ENCODE results near the gene GEN1.

DNA sequence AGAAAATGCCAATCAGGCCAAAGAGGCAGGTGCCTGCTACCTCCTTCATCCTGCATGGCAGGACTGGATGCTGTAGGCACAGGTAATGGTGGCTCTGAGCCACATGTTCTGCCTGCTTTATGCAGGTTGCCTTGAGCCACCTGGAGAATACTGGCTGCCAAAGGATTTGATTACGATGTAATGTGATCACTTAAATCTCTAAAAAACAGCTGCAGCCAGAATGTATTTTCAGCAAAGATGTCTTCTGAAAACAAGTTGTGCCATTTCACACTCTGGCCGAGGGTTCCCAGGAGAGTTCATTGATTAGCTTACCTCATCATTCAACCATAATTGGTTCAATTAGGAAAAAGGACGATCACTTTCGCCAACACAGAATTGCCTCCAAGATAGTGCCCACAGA is 44.4 kb downstream of the GEN1 start:
- TF ChIP-seq, protein P1, sequence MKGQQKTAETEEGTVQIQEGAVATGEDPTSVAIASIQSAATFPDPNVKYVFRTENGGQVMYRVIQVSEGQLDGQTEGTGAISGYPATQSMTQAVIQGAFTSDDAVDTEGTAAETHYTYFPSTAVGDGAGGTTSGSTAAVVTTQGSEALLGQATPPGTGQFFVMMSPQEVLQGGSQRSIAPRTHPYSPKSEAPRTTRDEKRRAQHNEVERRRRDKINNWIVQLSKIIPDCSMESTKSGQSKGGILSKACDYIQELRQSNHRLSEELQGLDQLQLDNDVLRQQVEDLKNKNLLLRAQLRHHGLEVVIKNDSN (IDR thresholded peaks at IDR 0.05): no peak
- TF ChIP-seq RAD21 (IDR thresholded peaks at IDR 0.05; ENCODE audit: low read depth): no peak
- TF ChIP-seq, protein P2, sequence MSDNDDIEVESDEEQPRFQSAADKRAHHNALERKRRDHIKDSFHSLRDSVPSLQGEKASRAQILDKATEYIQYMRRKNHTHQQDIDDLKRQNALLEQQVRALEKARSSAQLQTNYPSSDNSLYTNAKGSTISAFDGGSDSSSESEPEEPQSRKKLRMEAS (IDR thresholded peaks at IDR 0.05): no peak
- TF ChIP-seq EP300 (IDR thresholded peaks at IDR 0.05; ENCODE audit: borderline replicate concordance): no peak
- TF ChIP-seq TCF12 (IDR thresholded peaks at IDR 0.05; ENCODE audit: low read depth): no peak
- no peak for TF ChIP-seq TEAD4 (IDR thresholded peaks at IDR 0.05)
- TF ChIP-seq, protein P3, sequence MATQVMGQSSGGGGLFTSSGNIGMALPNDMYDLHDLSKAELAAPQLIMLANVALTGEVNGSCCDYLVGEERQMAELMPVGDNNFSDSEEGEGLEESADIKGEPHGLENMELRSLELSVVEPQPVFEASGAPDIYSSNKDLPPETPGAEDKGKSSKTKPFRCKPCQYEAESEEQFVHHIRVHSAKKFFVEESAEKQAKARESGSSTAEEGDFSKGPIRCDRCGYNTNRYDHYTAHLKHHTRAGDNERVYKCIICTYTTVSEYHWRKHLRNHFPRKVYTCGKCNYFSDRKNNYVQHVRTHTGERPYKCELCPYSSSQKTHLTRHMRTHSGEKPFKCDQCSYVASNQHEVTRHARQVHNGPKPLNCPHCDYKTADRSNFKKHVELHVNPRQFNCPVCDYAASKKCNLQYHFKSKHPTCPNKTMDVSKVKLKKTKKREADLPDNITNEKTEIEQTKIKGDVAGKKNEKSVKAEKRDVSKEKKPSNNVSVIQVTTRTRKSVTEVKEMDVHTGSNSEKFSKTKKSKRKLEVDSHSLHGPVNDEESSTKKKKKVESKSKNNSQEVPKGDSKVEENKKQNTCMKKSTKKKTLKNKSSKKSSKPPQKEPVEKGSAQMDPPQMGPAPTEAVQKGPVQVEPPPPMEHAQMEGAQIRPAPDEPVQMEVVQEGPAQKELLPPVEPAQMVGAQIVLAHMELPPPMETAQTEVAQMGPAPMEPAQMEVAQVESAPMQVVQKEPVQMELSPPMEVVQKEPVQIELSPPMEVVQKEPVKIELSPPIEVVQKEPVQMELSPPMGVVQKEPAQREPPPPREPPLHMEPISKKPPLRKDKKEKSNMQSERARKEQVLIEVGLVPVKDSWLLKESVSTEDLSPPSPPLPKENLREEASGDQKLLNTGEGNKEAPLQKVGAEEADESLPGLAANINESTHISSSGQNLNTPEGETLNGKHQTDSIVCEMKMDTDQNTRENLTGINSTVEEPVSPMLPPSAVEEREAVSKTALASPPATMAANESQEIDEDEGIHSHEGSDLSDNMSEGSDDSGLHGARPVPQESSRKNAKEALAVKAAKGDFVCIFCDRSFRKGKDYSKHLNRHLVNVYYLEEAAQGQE (IDR thresholded peaks at IDR 0.05; ENCODE audit: low read depth): no peak
